ENCODE measurements around the gene STX12.

GRCh38 chr1:27833470-27833869, 60.5 kb downstream of the STX12 start:
- TF ChIP-seq POLR2A (IDR thresholded peaks at IDR 0.05; ENCODE audit: low read length), result no peak
- no peak for TF ChIP-seq GATA1 (IDR thresholded peaks at IDR 0.05; ENCODE audit: low read depth, low read length)
